Activated naive CD8-positive, alpha-beta T cell treated with anti-CD3 and anti-CD28 coated beads, Interleukin-2, amount 50 U/mL, for 16 hours (primary cell): Measurements from ENCODE around the gene FCHSD2.
"Not testable (repeated sequence)": the region's sequence is repeated elsewhere in the genome, so short reads cannot be mapped to it uniquely, and the experiment has no call there.

ENCODE experiments used
- DNase-seq: peaks from one replicate; pipeline ENCODE4 v3.0.0-alpha.2; 2020; ENCODE audit warnings: low read depth, low spot score

Gene FCHSD2

GRCh38 chr11:73061434-73061833, 80.7 kb downstream of the FCHSD2 start:
- DNase-seq: not testable (repeated sequence)

GRCh38 chr11:73059915-73060314, 82.2 kb downstream of the FCHSD2 start:
- DNase-seq: no peak

GRCh38 chr11:73058989-73059674, 83.0 kb downstream of the FCHSD2 start:
- no peak for DNase-seq

GRCh38 chr11:73055655-73056354, 86.3 kb downstream of the FCHSD2 start:
- no peak for DNase-seq

GRCh38 chr11:73055002-73055401, 87.1 kb downstream of the FCHSD2 start:
- no peak for DNase-seq

GRCh38 chr11:73053964-73054363, 88.2 kb downstream of the FCHSD2 start:
- DNase-seq: no peak

- DNase-seq: no peak
These were observed 93.7 kb downstream of the FCHSD2 start for GRCh38 chr11:73048446-73048845.

- no peak for DNase-seq
These were observed 94.2 kb downstream of the FCHSD2 start for GRCh38 chr11:73047773-73048371.

GRCh38 chr11:73040046-73040445, 102.1 kb downstream of the FCHSD2 start:
- no peak for DNase-seq

GRCh38 chr11:73034777-73035176, 107.3 kb downstream of the FCHSD2 start:
- no peak for DNase-seq

- no peak for DNase-seq
These were observed 107.8 kb downstream of the FCHSD2 start for GRCh38 chr11:73034331-73034730.

GRCh38 chr11:73030130-73030529, 112.0 kb downstream of the FCHSD2 start:
- DNase-seq: no peak

GRCh38 chr11:73029403-73029802, 112.7 kb downstream of the FCHSD2 start:
- no peak for DNase-seq

- DNase-seq: no peak
These were observed 113.5 kb downstream of the FCHSD2 start for GRCh38 chr11:73028611-73029010.

GRCh38 chr11:73027840-73028239, 114.3 kb downstream of the FCHSD2 start:
- not testable (repeated sequence) for DNase-seq

- DNase-seq: no peak
These were observed 117.5 kb downstream of the FCHSD2 start for GRCh38 chr11:73024639-73025038.

GRCh38 chr11:73019996-73020395, 122.1 kb downstream of the FCHSD2 start:
- DNase-seq: no peak

GRCh38 chr11:73019449-73019848, 122.7 kb downstream of the FCHSD2 start:
- DNase-seq: no peak

- no peak for DNase-seq
These were observed 123.3 kb downstream of the FCHSD2 start for GRCh38 chr11:73018856-73019255.

GRCh38 chr11:73017024-73017751, 124.9 kb downstream of the FCHSD2 start:
- DNase-seq: no peak

GRCh38 chr11:73013021-73013420, 129.1 kb downstream of the FCHSD2 start:
- no peak for DNase-seq
